Vagina (tissue), 2 donors: ENCODE data around the gene CERCAM. TPM values are rescaled to one million over a fixed set of nuclear protein-coding genes. Genes with fewer than 3 reads are reported as not detected.

Experiments
- DNase-seq, 2 donors: peaks; one replicate each; pipeline ENCODE4 v3.0.0-alpha.2; 2017; ENCODE audit errors: extremely low spot score in 2 of 2
- H3K27ac ChIP-seq: fragments of 200-600 bp; sonication (generic); one replicate; pipeline ENCODE4 v1.5.1; 2019
- H3K27me3 ChIP-seq: fragments of 200-600 bp; sonication (generic); one replicate; pipeline ENCODE4 v1.5.1; 2019
- H3K36me3 ChIP-seq, 2 donors: fragments of 200-600 bp; sonication (generic); one replicate each; pipeline ENCODE4 v1.5.1; 2017 to 2019
- H3K4me1 ChIP-seq: fragments of 200-600 bp; sonication (generic); one replicate; pipeline ENCODE4 v1.5.1; 2019
- H3K4me3 ChIP-seq, 2 donors: fragments of 200-600 bp; sonication (generic); 1 replicate in 1 of 2; 2 replicates in 1 of 2; pipeline ENCODE4 v1.5.1; 2016 to 2019
- H3K9me3 ChIP-seq: fragments of 200-600 bp; sonication (generic); one replicate; pipeline ENCODE4 v1.5.1; 2019
- CTCF ChIP-seq, 3 experiments: fragments of 450-650 bp in 2 of 3; fragments of 200-600 bp in 1 of 3; sonication (generic) in 1 of 3; IDR thresholded peaks; one replicate each; pipeline ENCODE4 v1.5.1; 2017 to 2019; ENCODE audit warnings: antibody characterized with exemption in 3 of 3, mild to moderate bottlenecking in 2 of 3, moderate library complexity in 2 of 3
- POLR2A ChIP-seq, 2 donors: fragments of 450-650 bp; IDR thresholded peaks; one replicate each; pipeline ENCODE4 v1.6.1; 2017; ENCODE audit warnings: antibody characterized with exemption in 2 of 2, mild to moderate bottlenecking in 2 of 2, moderate library complexity in 2 of 2
- POLR2AphosphoS5 ChIP-seq, 2 donors: sonication (generic); formaldehyde crosslinking; IDR thresholded peaks; one replicate each; pipeline ENCODE4 v1.9.0; 2017; ENCODE audit warnings: antibody characterized with exemption in 2 of 2, mild to moderate bottlenecking in 2 of 2, low read depth in 1 of 2; ENCODE audit not compliant: insufficient read depth in 1 of 2
- intact Hi-C: fragments of 100-400 bp; cut with DNase I; formaldehyde crosslinking; loops from one replicate; pipeline ENCODE4 v1.15.1; 2023
- total RNA-seq: library from RNA; depleted of rRNA; stranded (reverse); fragments of >200 nt; gene quantifications from one replicate; pipeline ENCODE4 v1.2.3, GENCODE V29; 2016

The CERCAM gene
- total RNA-seq, 1 donor from 2014 or later, result 36.1 TPM

DNA sequence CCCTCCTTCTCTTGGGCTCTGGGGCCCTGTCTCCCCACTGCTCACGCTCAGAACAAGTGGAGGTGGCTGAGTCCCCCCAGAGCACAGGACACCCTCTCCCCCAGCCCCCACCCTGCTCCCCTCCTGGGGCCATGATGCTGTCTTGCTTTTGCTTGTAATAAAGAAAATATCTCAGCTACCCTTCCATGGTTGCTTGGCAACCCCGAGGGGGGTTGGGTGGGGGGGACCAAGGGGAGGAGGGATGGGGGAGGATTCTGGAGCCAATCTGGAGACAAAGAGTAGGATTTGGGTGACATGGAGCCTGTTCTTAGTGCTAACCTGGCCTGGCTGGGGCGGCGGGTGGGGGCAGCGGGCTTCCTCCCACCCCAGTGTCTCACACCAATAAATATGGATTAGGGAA lies 16.1 kb upstream of the CERCAM start:
- Histone ChIP-seq H3K27me3 (no peaks in the 10 kb centered on the region), H3K27ac (no peak overlapping the region), H3K36me3 (no peaks in the 10 kb centered on the region), H3K9me3 (no peaks in the 10 kb centered on the region), H3K4me1 (no peaks in the 10 kb centered on the region), H3K4me3 (no peak overlapping the region)
- no peak for TF ChIP-seq CTCF (IDR thresholded peaks at IDR 0.05)
- no peak for TF ChIP-seq POLR2A (IDR thresholded peaks at IDR 0.05)
- no peak for TF ChIP-seq POLR2AphosphoS5 (IDR thresholded peaks at IDR 0.05; ENCODE audit: insufficient read depth in 1 of 2, low read depth in 1 of 2)
- intact Hi-C loops, result no loop called here
- DNase-seq, result no peak

DNA sequence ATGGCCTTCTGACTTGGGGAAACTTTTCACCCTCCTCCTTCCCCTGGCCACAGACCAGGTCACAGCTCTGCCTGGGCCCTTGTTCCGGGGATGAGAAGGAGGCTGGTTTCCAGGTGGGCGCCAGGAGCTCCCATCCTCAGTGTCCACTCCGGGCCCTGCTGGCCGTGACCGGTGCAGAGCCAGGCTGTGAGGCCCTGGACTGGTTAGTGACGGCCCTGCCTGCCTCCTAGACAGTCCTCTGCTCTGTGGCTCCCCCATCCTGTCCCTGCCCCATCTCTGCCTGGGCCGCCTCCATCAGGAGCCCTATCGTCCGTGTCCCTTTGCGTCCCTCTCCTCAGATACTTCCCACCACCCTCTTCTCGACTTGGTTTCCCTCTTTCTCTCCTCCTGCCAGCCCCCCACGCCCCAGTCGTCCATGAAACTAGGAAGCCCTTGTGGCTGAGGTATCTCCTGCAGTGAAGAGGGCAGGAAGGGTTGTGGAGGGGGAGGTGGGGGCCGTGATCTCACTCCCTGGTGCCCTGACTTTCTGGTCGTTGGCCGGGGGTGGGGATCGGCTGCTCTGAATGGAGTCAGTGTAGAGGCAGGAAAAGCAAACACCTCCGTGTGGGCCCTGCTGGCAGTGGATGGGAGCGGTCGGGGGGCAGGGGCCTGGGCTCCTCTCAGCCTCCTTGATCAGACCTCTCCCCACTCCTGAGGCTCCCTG lies 15.4 kb upstream of the CERCAM start:
- Histone ChIP-seq H3K4me1 (no peaks in the 10 kb centered on the region), H3K36me3 (no peaks in the 10 kb centered on the region), H3K9me3 (no peaks in the 10 kb centered on the region), H3K27ac (no peak overlapping the region), H3K27me3 (no peaks in the 10 kb centered on the region), H3K4me3 (no peak overlapping the region)
- intact Hi-C loops, result no loop called here
- TF ChIP-seq POLR2AphosphoS5 (IDR thresholded peaks at IDR 0.05; ENCODE audit: insufficient read depth in 1 of 2, low read depth in 1 of 2) (no peak), POLR2A (IDR thresholded peaks at IDR 0.05) (no peak), CTCF (IDR thresholded peaks at IDR 0.05) (no peak)
- DNase-seq, result no peak

GRCh38 chr9:128405780-128406171 lies 14.9 kb upstream of the CERCAM start:
- TF ChIP-seq POLR2A (IDR thresholded peaks at IDR 0.05), result no peak
- TF ChIP-seq CTCF (IDR thresholded peaks at IDR 0.05), result no peak
- no peak for TF ChIP-seq POLR2AphosphoS5 (IDR thresholded peaks at IDR 0.05; ENCODE audit: insufficient read depth in 1 of 2, low read depth in 1 of 2)
- intact Hi-C loops, result no loop called here
- H3K27ac ChIP-seq, result no peak overlapping the region
- H3K27me3 ChIP-seq, result no peaks in the 10 kb centered on the region
- H3K36me3 ChIP-seq, result no peaks in the 10 kb centered on the region
- no peak for DNase-seq
- H3K4me1 ChIP-seq, result no peaks in the 10 kb centered on the region
- H3K9me3 ChIP-seq, result no peaks in the 10 kb centered on the region
- H3K4me3 ChIP-seq, result no peak overlapping the region

GRCh38 chr9:128406848-128407391 lies 13.7 kb upstream of the CERCAM start:
- Histone ChIP-seq H3K4me1 (no peaks in the 10 kb centered on the region), H3K4me3 (no peak overlapping the region), H3K9me3 (no peaks in the 10 kb centered on the region), H3K27me3 (no peaks in the 10 kb centered on the region), H3K36me3 (no peaks in the 10 kb centered on the region), H3K27ac (no peak overlapping the region)
- DNase-seq, result no peak
- no peak for TF ChIP-seq POLR2AphosphoS5 (IDR thresholded peaks at IDR 0.05; ENCODE audit: insufficient read depth in 1 of 2, low read depth in 1 of 2)
- TF ChIP-seq POLR2A (IDR thresholded peaks at IDR 0.05), result no peak
- no peak for TF ChIP-seq CTCF (IDR thresholded peaks at IDR 0.05)
- intact Hi-C loops, result no loop called here

GRCh38 chr9:128408963-128409431 lies 11.7 kb upstream of the CERCAM start:
- no peaks in the 10 kb centered on the region for H3K27me3 ChIP-seq
- no peaks in the 10 kb centered on the region for H3K9me3 ChIP-seq
- no peaks in the 10 kb centered on the region for H3K36me3 ChIP-seq
- TF ChIP-seq CTCF (IDR thresholded peaks at IDR 0.05), result no peak
- no peak for TF ChIP-seq POLR2AphosphoS5 (IDR thresholded peaks at IDR 0.05; ENCODE audit: insufficient read depth in 1 of 2, low read depth in 1 of 2)
- TF ChIP-seq POLR2A (IDR thresholded peaks at IDR 0.05), result no peak
- H3K4me1 ChIP-seq, result no peaks in the 10 kb centered on the region
- intact Hi-C loops, result no loop called here
- no peak for DNase-seq
- H3K27ac ChIP-seq, result no peak overlapping the region
- no peak overlapping the region for H3K4me3 ChIP-seq
